ENCODE measurements around the gene PPIL6. TPM values are rescaled to one million over a fixed set of nuclear protein-coding genes. Genes with fewer than 3 reads are reported as not detected.
A peak's percentile ranks its signal among the peaks of the same experiment; 100 is the strongest.
"Not testable (repeated sequence)": the region's sequence is repeated elsewhere in the genome, so short reads cannot be mapped to it uniquely, and the experiment has no call there.

Gene PPIL6
- polyA plus RNA-seq, 2 donors, result 0.16 to 0.82 TPM

DNA sequence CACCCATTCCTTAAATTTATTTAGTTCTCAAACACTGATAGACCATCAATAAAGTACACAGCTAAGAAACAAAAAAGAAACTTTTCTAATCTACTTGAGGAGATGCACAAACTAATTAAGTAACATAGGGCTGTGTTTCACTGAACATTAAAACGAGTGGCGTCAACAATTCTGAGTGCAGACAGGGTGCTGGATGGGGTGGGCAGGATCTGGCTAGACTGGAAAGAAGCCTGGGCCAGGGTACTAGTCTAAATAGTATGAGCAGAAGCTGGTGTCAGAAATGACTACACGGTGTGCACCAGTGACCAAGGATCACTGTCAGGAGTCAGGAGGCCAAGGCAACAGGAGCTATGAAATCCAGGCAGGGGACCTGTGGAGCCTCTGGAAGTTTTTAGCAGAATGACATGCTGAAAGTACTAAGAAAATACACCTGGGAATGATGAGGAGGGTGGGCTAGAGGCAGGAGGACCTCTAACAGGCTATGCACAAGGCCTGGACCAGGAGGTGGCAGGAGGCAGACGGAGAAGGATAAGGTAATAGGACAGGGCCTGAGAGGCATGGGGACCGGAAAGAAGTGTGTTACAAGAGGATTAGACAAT is 29.3 kb upstream of the PPIL6 start:
- Histone ChIP-seq H3K27me3 (ENCODE audit: control insufficient read depth in 1 of 2, insufficient read depth in 2 of 2, low read length in 2 of 2) (no peaks in the 10 kb centered on the region), H3K36me3 (ENCODE audit: control insufficient read depth in 2 of 2, insufficient read depth in 2 of 2, low read length in 1 of 2) (peaks cover 24 to 41% of the 10 kb centered on the region in 2 donors), H3K27ac (ENCODE audit: low read depth in 2 of 2, low read length in 1 of 2) (no peak overlapping the region), H3K4me1 (ENCODE audit: control insufficient read depth in 2 of 2, insufficient read depth in 2 of 2, low read length in 1 of 2) (peaks cover 0 to 2% of the 10 kb centered on the region in 2 donors), H3K9me3 (ENCODE audit: control insufficient read depth in 2 of 2, insufficient read depth in 1 of 2, low read depth in 1 of 2, low read length in 1 of 2) (no peaks in the 10 kb centered on the region), H3K4me3 (ENCODE audit: low read depth in 1 of 2, low read length in 2 of 2) (no peak overlapping the region)
- WGBS, 2 donors, result 91 to 92% methylated on average over 5 of the region's 5 CpGs

- no peak overlapping the region for H3K27ac ChIP-seq (ENCODE audit: low read depth in 2 of 2, low read length in 1 of 2)
- peaks cover 0 to 2% of the 10 kb centered on the region in 2 donors for H3K4me1 ChIP-seq (ENCODE audit: control insufficient read depth in 2 of 2, insufficient read depth in 2 of 2, low read length in 1 of 2)
- WGBS, 2 donors, result 83 to 91% methylated on average over 6 of the region's 6 CpGs
- no peaks in the 10 kb centered on the region for H3K27me3 ChIP-seq (ENCODE audit: control insufficient read depth in 1 of 2, insufficient read depth in 2 of 2, low read length in 2 of 2)
- no peaks in the 10 kb centered on the region for H3K9me3 ChIP-seq (ENCODE audit: control insufficient read depth in 2 of 2, insufficient read depth in 1 of 2, low read depth in 1 of 2, low read length in 1 of 2)
- no peak overlapping the region for H3K4me3 ChIP-seq (ENCODE audit: low read depth in 1 of 2, low read length in 2 of 2)
- peaks cover 24 to 33% of the 10 kb centered on the region in 2 donors for H3K36me3 ChIP-seq (ENCODE audit: control insufficient read depth in 2 of 2, insufficient read depth in 2 of 2, low read length in 1 of 2)
Measured at GRCh38 chr6:109467696-109468095, 27.3 kb upstream of the PPIL6 start.

GRCh38 chr6:109466212-109466923 is 25.9 kb upstream of the PPIL6 start:
- Histone ChIP-seq H3K27ac (ENCODE audit: low read depth in 2 of 2, low read length in 1 of 2) (no peak overlapping the region), H3K4me3 (ENCODE audit: low read depth in 1 of 2, low read length in 2 of 2) (no peak overlapping the region), H3K36me3 (ENCODE audit: control insufficient read depth in 2 of 2, insufficient read depth in 2 of 2, low read length in 1 of 2) (peaks cover 19 to 25% of the 10 kb centered on the region in 2 donors), H3K27me3 (ENCODE audit: control insufficient read depth in 1 of 2, insufficient read depth in 2 of 2, low read length in 2 of 2) (no peaks in the 10 kb centered on the region), H3K4me1 (ENCODE audit: control insufficient read depth in 2 of 2, insufficient read depth in 2 of 2, low read length in 1 of 2) (peaks cover 0 to 2% of the 10 kb centered on the region in 2 donors), H3K9me3 (ENCODE audit: control insufficient read depth in 2 of 2, insufficient read depth in 1 of 2, low read depth in 1 of 2, low read length in 1 of 2) (no peaks in the 10 kb centered on the region)
- WGBS, 2 donors, result 72 to 87% methylated on average over 7 of the region's 7 CpGs

- Histone ChIP-seq H3K36me3 (ENCODE audit: control insufficient read depth in 2 of 2, insufficient read depth in 2 of 2, low read length in 1 of 2) (peaks cover 15 to 22% of the 10 kb centered on the region in 2 donors), H3K9me3 (ENCODE audit: control insufficient read depth in 2 of 2, insufficient read depth in 1 of 2, low read depth in 1 of 2, low read length in 1 of 2) (no peaks in the 10 kb centered on the region), H3K4me1 (ENCODE audit: control insufficient read depth in 2 of 2, insufficient read depth in 2 of 2, low read length in 1 of 2) (peaks cover 0 to 2% of the 10 kb centered on the region in 2 donors), H3K27ac (ENCODE audit: low read depth in 2 of 2, low read length in 1 of 2) (no peak overlapping the region), H3K27me3 (ENCODE audit: control insufficient read depth in 1 of 2, insufficient read depth in 2 of 2, low read length in 2 of 2) (no peaks in the 10 kb centered on the region), H3K4me3 (ENCODE audit: low read depth in 1 of 2, low read length in 2 of 2) (no peak overlapping the region)
- WGBS, 2 donors, result 76 to 81% methylated on average over 7 of the region's 7 CpGs
Measured at GRCh38 chr6:109465772-109466171, 25.3 kb upstream of the PPIL6 start.

DNA sequence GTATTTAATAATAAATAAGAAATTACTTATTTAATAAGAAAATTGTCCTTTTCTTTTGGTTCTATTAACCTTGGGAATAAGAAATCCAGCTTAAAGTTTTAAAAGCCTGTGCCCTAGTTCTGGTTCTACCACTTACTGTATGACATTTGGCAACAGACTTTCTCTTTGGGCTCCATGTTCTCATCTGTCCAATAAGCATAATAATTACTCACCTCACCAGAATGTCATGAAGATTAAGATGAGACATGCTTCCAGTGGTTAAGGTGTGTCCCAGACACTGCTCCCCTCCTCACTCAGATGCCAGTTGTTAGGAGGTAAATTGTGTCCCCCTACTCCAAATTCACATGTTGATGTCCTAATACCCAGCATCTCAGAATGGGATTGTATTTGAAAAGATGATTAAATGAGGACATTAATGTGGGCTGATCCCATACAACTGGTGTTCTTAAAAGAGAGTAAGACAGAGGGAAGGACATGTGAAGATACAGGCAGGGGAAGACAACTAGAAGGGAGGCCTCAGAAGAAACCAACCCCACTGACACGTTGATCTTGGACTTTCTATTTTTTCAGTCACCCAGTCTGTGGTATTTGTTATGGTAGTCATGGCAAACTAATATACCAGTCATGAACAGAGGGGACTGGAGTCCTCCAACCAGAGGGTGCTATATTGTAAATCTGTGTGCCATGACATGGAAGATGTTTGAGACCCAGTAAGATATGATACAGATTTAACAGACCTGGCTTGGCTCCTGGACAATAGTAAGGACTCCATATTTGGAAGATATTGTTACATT is 21.5 kb upstream of the PPIL6 start:
- Histone ChIP-seq H3K27ac (ENCODE audit: low read depth in 2 of 2, low read length in 1 of 2) (peak overlapping the region; percentile 33 to 65), H3K4me1 (ENCODE audit: control insufficient read depth in 2 of 2, insufficient read depth in 2 of 2, low read length in 1 of 2) (no peaks in the 10 kb centered on the region), H3K4me3 (ENCODE audit: low read depth in 1 of 2, low read length in 2 of 2) (no peak overlapping the region), H3K27me3 (ENCODE audit: control insufficient read depth in 1 of 2, insufficient read depth in 2 of 2, low read length in 2 of 2) (no peaks in the 10 kb centered on the region), H3K9me3 (ENCODE audit: control insufficient read depth in 2 of 2, insufficient read depth in 1 of 2, low read depth in 1 of 2, low read length in 1 of 2) (no peaks in the 10 kb centered on the region), H3K36me3 (ENCODE audit: control insufficient read depth in 2 of 2, insufficient read depth in 2 of 2, low read length in 1 of 2) (peaks cover 7 to 8% of the 10 kb centered on the region in 2 donors)
- 79 to 85% methylated on average over 1 of the region's 1 CpG for whole genome bisulfite sequencing, 2 donors

- not testable (repeated sequence) for H3K36me3 ChIP-seq (ENCODE audit: control insufficient read depth in 2 of 2, insufficient read depth in 2 of 2, low read length in 1 of 2); H3K4me1 ChIP-seq (ENCODE audit: control insufficient read depth in 2 of 2, insufficient read depth in 2 of 2, low read length in 1 of 2); H3K27me3 ChIP-seq (ENCODE audit: control insufficient read depth in 1 of 2, insufficient read depth in 2 of 2, low read length in 2 of 2); H3K9me3 ChIP-seq (ENCODE audit: control insufficient read depth in 2 of 2, insufficient read depth in 1 of 2, low read depth in 1 of 2, low read length in 1 of 2); H3K4me3 ChIP-seq (ENCODE audit: low read depth in 1 of 2, low read length in 2 of 2); H3K27ac ChIP-seq (ENCODE audit: low read depth in 2 of 2, low read length in 1 of 2)
- 98 to 99% methylated on average over 1 of the region's 1 CpG for WGBS, 2 donors
Measured at GRCh38 chr6:109461205-109461604, 20.8 kb upstream of the PPIL6 start.

GRCh38 chr6:109460161-109460829 is 19.9 kb upstream of the PPIL6 start:
- H3K4me1 ChIP-seq (ENCODE audit: control insufficient read depth in 2 of 2, insufficient read depth in 2 of 2, low read length in 1 of 2), result peaks cover 3 to 9% of the 10 kb centered on the region in 2 donors
- WGBS, 2 donors, result 77 to 83% methylated on average over 3 of the region's 3 CpGs
- no peaks in the 10 kb centered on the region for H3K27me3 ChIP-seq (ENCODE audit: control insufficient read depth in 1 of 2, insufficient read depth in 2 of 2, low read length in 2 of 2)
- peaks cover 0 to 2% of the 10 kb centered on the region in 2 donors for H3K36me3 ChIP-seq (ENCODE audit: control insufficient read depth in 2 of 2, insufficient read depth in 2 of 2, low read length in 1 of 2)
- H3K27ac ChIP-seq (ENCODE audit: low read depth in 2 of 2, low read length in 1 of 2), result no peak overlapping the region
- H3K9me3 ChIP-seq (ENCODE audit: control insufficient read depth in 2 of 2, insufficient read depth in 1 of 2, low read depth in 1 of 2, low read length in 1 of 2), result no peaks in the 10 kb centered on the region
- H3K4me3 ChIP-seq (ENCODE audit: low read depth in 1 of 2, low read length in 2 of 2), result no peak overlapping the region

DNA sequence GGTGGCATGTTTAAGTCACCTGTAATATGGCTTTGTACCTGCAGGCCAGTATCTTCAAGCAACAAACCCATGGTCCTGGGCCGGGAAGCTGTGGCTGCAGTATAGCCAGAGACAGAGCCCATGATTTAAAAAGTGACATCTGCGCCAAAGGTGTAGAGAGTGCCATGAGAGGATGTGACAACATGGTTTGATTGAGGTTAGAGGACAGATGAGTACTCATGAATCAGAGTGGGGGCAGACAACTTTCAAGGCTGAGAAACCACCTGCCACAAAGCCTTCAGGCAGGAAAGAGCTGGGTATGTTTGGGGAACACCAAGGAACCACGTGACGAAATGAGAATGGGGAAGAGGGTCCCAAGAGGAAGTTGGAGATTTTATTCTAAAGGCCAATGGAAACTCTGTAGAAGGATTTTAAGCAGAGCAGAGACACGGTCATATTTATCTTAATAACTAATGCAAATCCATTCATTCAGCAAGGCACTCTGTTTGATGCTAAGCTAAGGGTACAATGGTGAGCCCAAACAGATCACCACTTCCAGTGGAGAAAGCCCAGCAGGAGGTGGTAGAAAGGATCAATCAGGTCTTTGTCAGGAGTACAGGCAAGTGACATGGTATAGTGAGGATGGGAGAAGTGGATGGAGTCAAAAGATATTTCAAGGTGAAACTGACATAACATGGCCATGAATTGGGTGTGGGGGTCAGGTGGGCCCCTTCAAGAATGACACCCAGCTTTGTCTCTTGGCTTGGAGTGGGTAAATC is 18.5 kb upstream of the PPIL6 start:
- Histone ChIP-seq H3K9me3 (ENCODE audit: control insufficient read depth in 2 of 2, insufficient read depth in 1 of 2, low read depth in 1 of 2, low read length in 1 of 2) (no peaks in the 10 kb centered on the region), H3K27me3 (ENCODE audit: control insufficient read depth in 1 of 2, insufficient read depth in 2 of 2, low read length in 2 of 2) (no peaks in the 10 kb centered on the region), H3K36me3 (ENCODE audit: control insufficient read depth in 2 of 2, insufficient read depth in 2 of 2, low read length in 1 of 2) (peaks cover 0 to 2% of the 10 kb centered on the region in 2 donors), H3K4me3 (ENCODE audit: low read depth in 1 of 2, low read length in 2 of 2) (no peak overlapping the region), H3K4me1 (ENCODE audit: control insufficient read depth in 2 of 2, insufficient read depth in 2 of 2, low read length in 1 of 2) (peaks cover 4 to 14% of the 10 kb centered on the region in 2 donors), H3K27ac (ENCODE audit: low read depth in 2 of 2, low read length in 1 of 2) (peak overlapping the region in 1 of 2 donors; percentile 4)
- WGBS, 2 donors, result 64 to 75% methylated on average over 5 of the region's 5 CpGs

Measured in esophagus (tissue), 2 donors.